ENCODE measurements around the gene KCNJ14. TPM values are rescaled to one million over a fixed set of nuclear protein-coding genes. Genes with fewer than 3 reads are reported as not detected.

KCNJ14 gene
- total RNA-seq, 2 donors from 2014 or later, result 0.26 to 0.31 TPM

GRCh38 chr19:48477698-48478338, 22.4 kb downstream of the KCNJ14 start:
- no peak for TF ChIP-seq CTCF (IDR thresholded peaks at IDR 0.05)

GRCh38 chr19:48478339-48479256, 23.2 kb downstream of the KCNJ14 start:
- DNase-seq (ENCODE audit: low spot score), result no peak
- no peak for TF ChIP-seq CTCF (IDR thresholded peaks at IDR 0.05)
- Histone ChIP-seq H3K4me1 (peaks cover 0 to 27% of the 10 kb centered on the region in 2 donors), H3K27ac (no peak overlapping the region), H3K36me3 (peaks cover 56% of the 10 kb centered on the region), H3K4me3 (no peak overlapping the region), H3K27me3 (no peaks in the 10 kb centered on the region), H3K9me3 (no peaks in the 10 kb centered on the region)

More at GRCh38 chr19:48477698-48478338, 22.4 kb downstream of the KCNJ14 start:
- peaks cover 64% of the 10 kb centered on the region for H3K36me3 ChIP-seq
- peaks cover 0 to 27% of the 10 kb centered on the region in 2 donors for H3K4me1 ChIP-seq
- no peak for DNase-seq (ENCODE audit: low spot score)
- no peak overlapping the region for H3K4me3 ChIP-seq
- H3K9me3 ChIP-seq, result no peaks in the 10 kb centered on the region
- no peak overlapping the region for H3K27ac ChIP-seq
- no peaks in the 10 kb centered on the region for H3K27me3 ChIP-seq

GRCh38 chr19:48479686-48480085, 24.3 kb downstream of the KCNJ14 start:
- no peak for TF ChIP-seq CTCF (IDR thresholded peaks at IDR 0.05)
- H3K27me3 ChIP-seq, result no peaks in the 10 kb centered on the region
- H3K27ac ChIP-seq, result peak overlapping the region; percentile 88 to 98
- no peaks in the 10 kb centered on the region for H3K9me3 ChIP-seq
- H3K4me3 ChIP-seq, result no peak overlapping the region
- H3K4me1 ChIP-seq, result peaks cover 0 to 27% of the 10 kb centered on the region in 2 donors
- no peak for DNase-seq (ENCODE audit: low spot score)
- peaks cover 45% of the 10 kb centered on the region for H3K36me3 ChIP-seq

- Histone ChIP-seq H3K4me1 (peaks cover 0 to 27% of the 10 kb centered on the region in 2 donors), H3K36me3 (peaks cover 40% of the 10 kb centered on the region), H3K4me3 (peak overlapping the region; percentile 57 to 59), H3K9me3 (no peaks in the 10 kb centered on the region), H3K27me3 (no peaks in the 10 kb centered on the region), H3K27ac (peak overlapping the region; percentile 88 to 98)
- peak; percentile 79 for DNase-seq (ENCODE audit: low spot score)
- TF ChIP-seq CTCF (IDR thresholded peaks at IDR 0.05), result no peak
These were observed 24.8 kb downstream of the KCNJ14 start for GRCh38 chr19:48480183-48480557.

- TF ChIP-seq CTCF (IDR thresholded peaks at IDR 0.05), result peak in 1 of 2 donors; percentile 16
- Histone ChIP-seq H3K4me3 (peak overlapping the region; percentile 57 to 59), H3K4me1 (peaks cover 0 to 27% of the 10 kb centered on the region in 2 donors), H3K9me3 (no peaks in the 10 kb centered on the region), H3K27ac (peak overlapping the region; percentile 88 to 98), H3K27me3 (no peaks in the 10 kb centered on the region), H3K36me3 (peaks cover 34% of the 10 kb centered on the region)
- peak; percentile 75 for DNase-seq (ENCODE audit: low spot score)
These were observed 25.5 kb downstream of the KCNJ14 start for GRCh38 chr19:48480558-48481500.
